ENCODE measurements around the gene VPS26B.

DNA sequence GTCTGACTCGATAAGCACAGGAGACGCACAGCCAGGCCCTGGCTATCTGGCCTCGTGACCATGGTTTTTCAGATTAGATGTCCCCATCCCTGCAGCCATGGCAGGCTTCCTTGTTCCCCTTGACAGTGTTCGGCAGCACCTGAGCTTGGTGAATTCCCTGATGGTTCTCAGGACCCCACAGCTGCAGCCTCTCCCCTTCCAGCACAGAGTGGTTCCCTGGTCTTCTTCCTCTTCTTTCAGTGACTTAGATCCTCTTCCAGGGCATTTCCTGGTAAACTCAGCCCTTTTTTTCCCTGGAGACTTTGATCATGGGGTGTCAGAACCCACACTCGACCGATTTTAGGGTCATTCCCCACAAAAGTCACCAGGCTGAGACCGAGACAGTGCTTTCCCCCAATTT is 66.2 kb downstream of the VPS26B start:
- TF ChIP-seq, protein P1, sequence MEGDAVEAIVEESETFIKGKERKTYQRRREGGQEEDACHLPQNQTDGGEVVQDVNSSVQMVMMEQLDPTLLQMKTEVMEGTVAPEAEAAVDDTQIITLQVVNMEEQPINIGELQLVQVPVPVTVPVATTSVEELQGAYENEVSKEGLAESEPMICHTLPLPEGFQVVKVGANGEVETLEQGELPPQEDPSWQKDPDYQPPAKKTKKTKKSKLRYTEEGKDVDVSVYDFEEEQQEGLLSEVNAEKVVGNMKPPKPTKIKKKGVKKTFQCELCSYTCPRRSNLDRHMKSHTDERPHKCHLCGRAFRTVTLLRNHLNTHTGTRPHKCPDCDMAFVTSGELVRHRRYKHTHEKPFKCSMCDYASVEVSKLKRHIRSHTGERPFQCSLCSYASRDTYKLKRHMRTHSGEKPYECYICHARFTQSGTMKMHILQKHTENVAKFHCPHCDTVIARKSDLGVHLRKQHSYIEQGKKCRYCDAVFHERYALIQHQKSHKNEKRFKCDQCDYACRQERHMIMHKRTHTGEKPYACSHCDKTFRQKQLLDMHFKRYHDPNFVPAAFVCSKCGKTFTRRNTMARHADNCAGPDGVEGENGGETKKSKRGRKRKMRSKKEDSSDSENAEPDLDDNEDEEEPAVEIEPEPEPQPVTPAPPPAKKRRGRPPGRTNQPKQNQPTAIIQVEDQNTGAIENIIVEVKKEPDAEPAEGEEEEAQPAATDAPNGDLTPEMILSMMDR (conservative IDR thresholded peaks at IDR 0.05), result no peak
- TF ChIP-seq ZFX (IDR thresholded peaks at IDR 0.05), result no peak
